ENCODE measurements around the gene PDE10A. TPM values are rescaled to one million over a fixed set of nuclear protein-coding genes. Genes with fewer than 3 reads are reported as not detected.
"Not testable (repeated sequence)": the region's sequence is repeated elsewhere in the genome, so short reads cannot be mapped to it uniquely, and the experiment has no call there.

The PDE10A gene
- total RNA-seq, 4 donors from 2014 or later: 3.5 to 10.0 (median 6.2) TPM

GRCh38 chr6:165628955-165629354 lies 34.1 kb downstream of the PDE10A start:
- TF ChIP-seq, protein P1, sequence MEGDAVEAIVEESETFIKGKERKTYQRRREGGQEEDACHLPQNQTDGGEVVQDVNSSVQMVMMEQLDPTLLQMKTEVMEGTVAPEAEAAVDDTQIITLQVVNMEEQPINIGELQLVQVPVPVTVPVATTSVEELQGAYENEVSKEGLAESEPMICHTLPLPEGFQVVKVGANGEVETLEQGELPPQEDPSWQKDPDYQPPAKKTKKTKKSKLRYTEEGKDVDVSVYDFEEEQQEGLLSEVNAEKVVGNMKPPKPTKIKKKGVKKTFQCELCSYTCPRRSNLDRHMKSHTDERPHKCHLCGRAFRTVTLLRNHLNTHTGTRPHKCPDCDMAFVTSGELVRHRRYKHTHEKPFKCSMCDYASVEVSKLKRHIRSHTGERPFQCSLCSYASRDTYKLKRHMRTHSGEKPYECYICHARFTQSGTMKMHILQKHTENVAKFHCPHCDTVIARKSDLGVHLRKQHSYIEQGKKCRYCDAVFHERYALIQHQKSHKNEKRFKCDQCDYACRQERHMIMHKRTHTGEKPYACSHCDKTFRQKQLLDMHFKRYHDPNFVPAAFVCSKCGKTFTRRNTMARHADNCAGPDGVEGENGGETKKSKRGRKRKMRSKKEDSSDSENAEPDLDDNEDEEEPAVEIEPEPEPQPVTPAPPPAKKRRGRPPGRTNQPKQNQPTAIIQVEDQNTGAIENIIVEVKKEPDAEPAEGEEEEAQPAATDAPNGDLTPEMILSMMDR (IDR thresholded peaks at IDR 0.05): no peak
- TF ChIP-seq EP300 (IDR thresholded peaks at IDR 0.05): no peak
- no peak for TF ChIP-seq POLR2A (IDR thresholded peaks at IDR 0.05)
- Histone ChIP-seq H3K27me3 (no peaks in the 10 kb centered on the region), H3K36me3 (no peaks in the 10 kb centered on the region), H3K9me3 (no peaks in the 10 kb centered on the region), H3K4me1 (peaks cover 0 to 6% (median 0%) of the 10 kb centered on the region in 4 donors), H3K27ac (no peak overlapping the region), H3K4me3 (no peak overlapping the region)
- no peak for DNase-seq (ENCODE audit: low spot score in 2 of 2)
- 79 to 87% methylated on average over 4 of the region's 4 CpGs for WGBS, 2 donors

- TF ChIP-seq POLR2A (IDR thresholded peaks at IDR 0.05): no peak
- TF ChIP-seq, protein P1 (IDR thresholded peaks at IDR 0.05): no peak
- TF ChIP-seq EP300 (IDR thresholded peaks at IDR 0.05): no peak
- WGBS, 2 donors: 65 to 84% methylated on average over 4 of the region's 4 CpGs
- no peak for DNase-seq (ENCODE audit: low spot score in 2 of 2)
- no peak overlapping the region for H3K4me3 ChIP-seq
- no peak overlapping the region for H3K27ac ChIP-seq
- peaks cover 0 to 6% (median 0%) of the 10 kb centered on the region in 4 donors for H3K4me1 ChIP-seq
- H3K27me3 ChIP-seq: no peaks in the 10 kb centered on the region
- no peaks in the 10 kb centered on the region for H3K36me3 ChIP-seq
- H3K9me3 ChIP-seq: no peaks in the 10 kb centered on the region
These were observed 35.7 kb downstream of the PDE10A start for GRCh38 chr6:165627366-165627765.

DNA sequence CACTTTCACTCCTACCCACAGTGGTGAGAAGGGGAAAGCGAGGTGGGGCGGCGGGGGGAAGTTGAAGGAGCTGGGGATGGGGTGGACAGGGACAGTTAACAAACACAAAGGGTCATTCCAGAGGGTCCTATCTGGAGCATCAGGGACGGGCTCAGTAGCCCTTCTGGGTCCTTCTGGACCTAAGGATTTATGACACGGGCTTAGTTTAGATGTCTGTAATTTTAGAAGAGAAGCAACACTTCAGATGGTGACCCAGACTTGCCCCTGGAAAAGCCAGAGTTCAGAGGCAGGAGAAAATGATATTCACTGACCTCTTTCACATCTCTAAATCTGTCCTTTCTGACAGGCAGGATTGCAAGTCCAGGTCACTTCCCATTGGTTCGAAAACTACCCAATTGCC lies 36.3 kb downstream of the PDE10A start:
- WGBS, 2 donors: 59 to 85% methylated on average over 6 of the region's 6 CpGs
- H3K36me3 ChIP-seq: no peaks in the 10 kb centered on the region

GRCh38 chr6:165624871-165625639 lies 38.0 kb downstream of the PDE10A start:
- no peaks in the 10 kb centered on the region for H3K27me3 ChIP-seq
- no peaks in the 10 kb centered on the region for H3K36me3 ChIP-seq
- DNase-seq (ENCODE audit: low spot score in 2 of 2): no peak
- TF ChIP-seq, protein P1 (IDR thresholded peaks at IDR 0.05): no peak
- TF ChIP-seq EP300 (IDR thresholded peaks at IDR 0.05) (no peak), POLR2A (IDR thresholded peaks at IDR 0.05) (no peak)
- H3K4me3 ChIP-seq: no peak overlapping the region
- no peak overlapping the region for H3K27ac ChIP-seq
- WGBS, 2 donors: 95 to 97% methylated on average over 6 of the region's 6 CpGs
- H3K9me3 ChIP-seq: no peaks in the 10 kb centered on the region
- H3K4me1 ChIP-seq: no peaks in the 10 kb centered on the region

More for the DNA sequence above, 36.3 kb downstream of the PDE10A start:
- Histone ChIP-seq H3K9me3 (no peaks in the 10 kb centered on the region), H3K27me3 (no peaks in the 10 kb centered on the region), H3K4me1 (peaks cover 0 to 6% (median 0%) of the 10 kb centered on the region in 4 donors), H3K27ac (no peak overlapping the region), H3K4me3 (no peak overlapping the region)
- DNase-seq (ENCODE audit: low spot score in 2 of 2): no peak
- TF ChIP-seq EP300 (IDR thresholded peaks at IDR 0.05): no peak
- TF ChIP-seq, protein P1 (IDR thresholded peaks at IDR 0.05): no peak

GRCh38 chr6:165621940-165622339 lies 41.1 kb downstream of the PDE10A start:
- DNase-seq (ENCODE audit: low spot score in 2 of 2): no peak
- no peak overlapping the region for H3K27ac ChIP-seq
- TF ChIP-seq, protein P1 (IDR thresholded peaks at IDR 0.05): no peak
- no peak for TF ChIP-seq POLR2A (IDR thresholded peaks at IDR 0.05)
- TF ChIP-seq EP300 (IDR thresholded peaks at IDR 0.05): no peak
- H3K36me3 ChIP-seq: no peaks in the 10 kb centered on the region
- H3K4me3 ChIP-seq: no peak overlapping the region
- no peaks in the 10 kb centered on the region for H3K9me3 ChIP-seq
- no peaks in the 10 kb centered on the region for H3K4me1 ChIP-seq
- WGBS, 2 donors: 77 to 86% methylated on average over 7 of the region's 7 CpGs
- no peaks in the 10 kb centered on the region for H3K27me3 ChIP-seq

DNA sequence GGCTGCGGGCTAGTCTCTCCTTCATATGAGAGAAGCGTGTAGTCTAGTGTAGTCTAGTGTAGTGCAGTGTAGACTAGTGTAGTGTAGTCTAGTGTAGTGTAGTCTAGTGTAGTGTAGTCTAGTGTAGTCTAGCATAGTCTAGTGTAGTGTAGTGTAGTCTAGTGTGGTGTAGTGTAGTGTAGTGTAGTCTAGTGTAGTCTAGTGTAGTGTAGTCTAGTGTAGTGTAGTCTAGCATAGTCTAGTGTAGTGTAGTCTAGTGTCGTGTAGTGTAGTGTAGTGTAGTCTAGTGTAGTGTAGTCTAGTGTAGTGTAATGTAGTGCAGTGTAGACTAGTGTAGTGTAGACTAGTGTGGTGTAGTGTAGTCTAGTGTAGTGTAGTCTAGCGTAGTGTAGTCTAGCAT lies 44.1 kb downstream of the PDE10A start:
- WGBS, 2 donors: 98% methylated on average over 4 of the region's 4 CpGs
- H3K27ac ChIP-seq; H3K4me3 ChIP-seq; DNase-seq (ENCODE audit: low spot score in 2 of 2); H3K27me3 ChIP-seq; H3K36me3 ChIP-seq; H3K9me3 ChIP-seq: not testable (repeated sequence)
- H3K4me1 ChIP-seq: peaks cover 0 to 10% (median 0%) of the 10 kb centered on the region in 4 donors

Data from tibial nerve (tissue), 4 donors.